SK-N-MC (cell line): ENCODE data around the gene PLA2G4D.

Source experiments
- DNase-seq: peaks from one replicate; pipeline ENCODE4 v3.0.0-alpha.2; 2011; ENCODE audit warnings: low read depth, low spot score
- H3K27ac ChIP-seq: fragments of 200-600 bp; sonication (generic); 2 replicates; pipeline ENCODE4 v1.5.1; 2016; ENCODE audit warnings: mixed run types
- H3K36me3 ChIP-seq: fragments of 200-600 bp; sonication (generic); 2 replicates; pipeline ENCODE4 v1.6.1; 2017; ENCODE audit warnings: antibody characterized with exemption, low read length, mixed read lengths; ENCODE audit not compliant: insufficient read depth
- H3K4me3 ChIP-seq: fragments of 200-600 bp; sonication (generic); 2 replicates; pipeline ENCODE4 v1.5.1; 2016
- H3K9ac ChIP-seq: fragments of 200-600 bp; sonication (generic); 2 replicates; pipeline ENCODE4 v1.8.0; 2017; ENCODE audit warnings: mixed run types, mixed read lengths; ENCODE audit not compliant: insufficient read length
- H3K9me3 ChIP-seq: fragments of 200-600 bp; sonication (generic); 2 replicates; pipeline ENCODE4 v1.6.1; 2017; ENCODE audit warnings: low read depth, mild to moderate bottlenecking, antibody characterized with exemption, low read length, moderate library complexity, mixed read lengths
- EZH2 ChIP-seq: fragments of 200-600 bp; sonication (generic); IDR thresholded peaks from one replicate; pipeline ENCODE4 v1.6.1; 2017; ENCODE audit warnings: antibody characterized with exemption
- FOXP2 ChIP-seq: optimal IDR thresholded peaks from 2 replicates; pipeline ENCODE3; 2011; ENCODE audit warnings: mild to moderate bottlenecking, moderate library complexity; ENCODE audit not compliant: insufficient read depth; ENCODE audit errors: extremely low read length, control extremely low read depth
- POLR2AphosphoS5 ChIP-seq: IDR thresholded peaks from 2 replicates; pipeline ENCODE4 v1.6.1; 2012; ENCODE audit warnings: mild to moderate bottlenecking, low read depth, low read length, borderline replicate concordance

PLA2G4D gene, protein sequence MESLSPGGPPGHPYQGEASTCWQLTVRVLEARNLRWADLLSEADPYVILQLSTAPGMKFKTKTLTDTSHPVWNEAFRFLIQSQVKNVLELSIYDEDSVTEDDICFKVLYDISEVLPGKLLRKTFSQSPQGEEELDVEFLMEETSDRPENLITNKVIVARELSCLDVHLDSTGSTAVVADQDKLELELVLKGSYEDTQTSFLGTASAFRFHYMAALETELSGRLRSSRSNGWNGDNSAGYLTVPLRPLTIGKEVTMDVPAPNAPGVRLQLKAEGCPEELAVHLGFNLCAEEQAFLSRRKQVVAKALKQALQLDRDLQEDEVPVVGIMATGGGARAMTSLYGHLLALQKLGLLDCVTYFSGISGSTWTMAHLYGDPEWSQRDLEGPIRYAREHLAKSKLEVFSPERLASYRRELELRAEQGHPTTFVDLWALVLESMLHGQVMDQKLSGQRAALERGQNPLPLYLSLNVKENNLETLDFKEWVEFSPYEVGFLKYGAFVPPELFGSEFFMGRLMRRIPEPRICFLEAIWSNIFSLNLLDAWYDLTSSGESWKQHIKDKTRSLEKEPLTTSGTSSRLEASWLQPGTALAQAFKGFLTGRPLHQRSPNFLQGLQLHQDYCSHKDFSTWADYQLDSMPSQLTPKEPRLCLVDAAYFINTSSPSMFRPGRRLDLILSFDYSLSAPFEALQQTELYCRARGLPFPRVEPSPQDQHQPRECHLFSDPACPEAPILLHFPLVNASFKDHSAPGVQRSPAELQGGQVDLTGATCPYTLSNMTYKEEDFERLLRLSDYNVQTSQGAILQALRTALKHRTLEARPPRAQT

GRCh38 chr15:42094512-42094963 lies at the start of gene PLA2G4D:
TSS of gene PLA2G4D (minus strand) at chr15:42094562. CDS start at chr15:42094459, 103 bp downstream.
- no peaks in the 10 kb centered on the region for H3K9me3 ChIP-seq
- no peak for DNase-seq
- no peak for TF ChIP-seq POLR2AphosphoS5
- no peak within 1 kb of the TSS for H3K9ac ChIP-seq
- H3K36me3 ChIP-seq: no peaks in the 10 kb centered on the region
- no peak within 1 kb of the TSS for H3K27ac ChIP-seq
- H3K4me3 ChIP-seq: no peak within 1 kb of the TSS

DNA sequence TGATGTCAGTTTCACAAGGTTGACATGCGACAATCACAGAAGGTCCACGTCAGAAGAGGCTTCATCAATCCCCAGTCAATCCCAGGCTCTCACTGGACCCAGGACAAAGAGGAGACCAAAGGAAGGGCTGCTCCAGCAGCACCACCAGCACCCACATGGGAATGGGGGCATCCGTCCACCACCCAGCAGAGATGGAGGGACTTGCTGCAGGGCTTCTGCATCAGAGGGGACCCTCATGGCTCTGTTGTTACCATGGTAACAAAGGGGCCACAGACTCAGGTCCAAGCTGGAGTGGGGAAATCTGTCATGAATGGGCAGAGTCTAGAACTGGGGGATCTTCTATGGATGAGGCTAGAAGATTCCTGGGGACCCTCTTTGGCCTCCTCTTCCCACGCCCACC lies 49.0 kb upstream of the PLA2G4D start:
- DNase-seq: no peak
- Histone ChIP-seq H3K9me3 (no peaks in the 10 kb centered on the region), H3K4me3 (no peak overlapping the region), H3K9ac (no peak overlapping the region), H3K27ac (no peak overlapping the region), H3K36me3 (no peaks in the 10 kb centered on the region)
- TF ChIP-seq FOXP2 (no peak), EZH2 (no peak), POLR2AphosphoS5 (no peak)

DNA sequence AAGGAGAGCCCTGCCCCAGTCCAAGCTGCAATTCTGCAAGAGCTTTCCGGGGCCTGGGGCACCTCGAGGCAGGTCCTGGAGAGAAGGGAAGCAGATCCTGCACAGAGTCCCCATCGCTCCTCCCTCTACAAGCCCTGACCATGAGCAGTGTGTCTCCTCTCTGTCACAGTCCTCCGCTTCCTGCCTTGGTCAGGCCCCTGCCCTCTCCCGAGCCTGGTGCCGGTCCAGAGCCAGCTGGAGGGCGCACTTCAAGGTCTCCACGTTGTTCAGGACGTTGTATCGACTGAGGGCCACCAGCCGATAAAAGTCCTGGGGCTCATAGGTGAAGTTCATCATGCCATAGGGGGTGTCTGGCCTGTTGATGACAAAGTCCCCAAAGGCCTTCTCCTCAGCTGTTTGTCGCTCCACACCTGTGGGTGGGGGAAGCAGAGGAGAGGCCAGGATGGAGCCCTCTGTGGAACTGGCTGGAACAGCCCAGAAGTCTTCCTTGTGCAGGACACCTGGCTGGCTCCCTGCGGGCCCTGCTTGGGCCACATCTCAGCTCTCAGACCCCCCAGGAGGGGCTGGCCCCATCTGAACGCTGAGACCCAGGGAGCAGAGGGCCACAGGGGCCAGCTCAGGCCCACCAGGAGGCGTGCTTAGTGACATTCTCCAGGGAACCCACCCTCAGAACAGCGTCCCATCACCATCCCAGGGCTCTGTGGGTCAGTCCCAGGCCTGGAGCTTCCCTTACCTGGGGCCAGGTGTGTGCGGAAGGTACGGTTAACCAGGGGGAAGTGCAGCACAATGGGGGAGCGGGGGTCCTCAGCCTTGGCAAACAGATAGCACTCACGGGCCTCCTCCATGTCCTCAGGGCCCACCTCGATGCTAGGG lies 47.7 kb upstream of the PLA2G4D start:
- H3K9ac ChIP-seq: no peak overlapping the region
- no peaks in the 10 kb centered on the region for H3K36me3 ChIP-seq
- H3K4me3 ChIP-seq: no peak overlapping the region
- H3K27ac ChIP-seq: no peak overlapping the region
- TF ChIP-seq FOXP2 (no peak), POLR2AphosphoS5 (no peak), EZH2 (no peak)
- H3K9me3 ChIP-seq: no peaks in the 10 kb centered on the region
- DNase-seq: no peak

- Histone ChIP-seq H3K9ac (no peak overlapping the region), H3K9me3 (no peaks in the 10 kb centered on the region), H3K27ac (no peak overlapping the region), H3K4me3 (no peak overlapping the region), H3K36me3 (no peaks in the 10 kb centered on the region)
- TF ChIP-seq POLR2AphosphoS5: no peak
- no peak for TF ChIP-seq EZH2
- TF ChIP-seq FOXP2: no peak
- no peak for DNase-seq
These were observed 46.9 kb upstream of the PLA2G4D start for GRCh38 chr15:42141246-42141645.

- no peak overlapping the region for H3K4me3 ChIP-seq
- no peak overlapping the region for H3K27ac ChIP-seq
- no peak for DNase-seq
- no peaks in the 10 kb centered on the region for H3K36me3 ChIP-seq
- no peak overlapping the region for H3K9ac ChIP-seq
- TF ChIP-seq EZH2 (no peak), FOXP2 (no peak), POLR2AphosphoS5 (no peak)
- no peaks in the 10 kb centered on the region for H3K9me3 ChIP-seq
These were observed 46.2 kb upstream of the PLA2G4D start for GRCh38 chr15:42140383-42141070.

DNA sequence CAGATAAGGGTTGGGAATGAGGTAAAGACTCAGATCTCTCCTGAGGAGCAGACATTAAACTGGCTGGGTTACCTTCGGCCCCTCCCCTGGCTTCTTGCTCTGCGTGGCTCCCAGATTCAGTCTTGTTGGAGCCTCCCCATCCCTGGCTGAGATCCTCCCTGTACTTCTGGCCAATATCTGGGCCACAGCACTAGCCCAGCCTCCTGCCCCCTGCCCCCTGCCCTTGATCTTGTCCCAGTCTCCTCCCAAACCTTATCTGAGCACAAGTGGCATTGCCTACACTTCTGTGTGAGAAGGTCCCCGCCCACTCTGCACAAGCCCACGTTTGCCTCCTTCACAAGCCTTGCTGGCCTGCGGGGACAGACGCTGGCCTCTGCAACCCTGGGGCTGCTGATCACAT lies 45.2 kb upstream of the PLA2G4D start:
- no peak for DNase-seq
- Histone ChIP-seq H3K9ac (no peak overlapping the region), H3K9me3 (no peaks in the 10 kb centered on the region), H3K27ac (no peak overlapping the region), H3K4me3 (no peak overlapping the region), H3K36me3 (no peaks in the 10 kb centered on the region)
- no peak for TF ChIP-seq EZH2
- no peak for TF ChIP-seq FOXP2
- no peak for TF ChIP-seq POLR2AphosphoS5

- DNase-seq: no peak
- TF ChIP-seq POLR2AphosphoS5: no peak
- TF ChIP-seq EZH2: no peak
- no peak for TF ChIP-seq FOXP2
- no peak overlapping the region for H3K9ac ChIP-seq
- H3K36me3 ChIP-seq: no peaks in the 10 kb centered on the region
- H3K4me3 ChIP-seq: no peak overlapping the region
- no peak overlapping the region for H3K27ac ChIP-seq
- no peaks in the 10 kb centered on the region for H3K9me3 ChIP-seq
These were observed 44.6 kb upstream of the PLA2G4D start for GRCh38 chr15:42138968-42139386.

GRCh38 chr15:42138411-42138810 lies 44.0 kb upstream of the PLA2G4D start:
- Histone ChIP-seq H3K4me3 (no peak overlapping the region), H3K9me3 (no peaks in the 10 kb centered on the region), H3K36me3 (no peaks in the 10 kb centered on the region), H3K27ac (no peak overlapping the region), H3K9ac (no peak overlapping the region)
- DNase-seq: no peak
- no peak for TF ChIP-seq FOXP2
- no peak for TF ChIP-seq POLR2AphosphoS5
- no peak for TF ChIP-seq EZH2
